Suprapubic skin (tissue), 4 donors: ENCODE data around the gene NLGN2.

ENCODE experiments used
- EP300 ChIP-seq: sonication (generic); formaldehyde crosslinking; IDR thresholded peaks from one replicate; pipeline ENCODE4 v1.6.1; 2017; ENCODE audit warnings: antibody characterized with exemption
- POLR2A ChIP-seq, 2 donors: fragments of 450-650 bp; IDR thresholded peaks; one replicate each; pipeline ENCODE4 v1.6.1; 2017; ENCODE audit warnings: antibody characterized with exemption in 2 of 2, mild to moderate bottlenecking in 2 of 2, moderate library complexity in 2 of 2
- POLR2AphosphoS5 ChIP-seq, 3 donors: sonication (generic); formaldehyde crosslinking; IDR thresholded peaks; one replicate each; pipeline ENCODE4 v1.6.1; 2017; ENCODE audit warnings: antibody characterized with exemption in 3 of 3
- TF ChIP-seq, protein P1 (sequence below), 2 donors: fragments of 200-600 bp in 1 of 2; fragments of 450-650 bp in 1 of 2; sonication (generic) in 1 of 2; IDR thresholded peaks; one replicate each; pipeline ENCODE4 v1.5.1; 2016 to 2019; ENCODE audit warnings: antibody characterized with exemption in 2 of 2, mild to moderate bottlenecking in 1 of 2, moderate library complexity in 1 of 2

DNA sequence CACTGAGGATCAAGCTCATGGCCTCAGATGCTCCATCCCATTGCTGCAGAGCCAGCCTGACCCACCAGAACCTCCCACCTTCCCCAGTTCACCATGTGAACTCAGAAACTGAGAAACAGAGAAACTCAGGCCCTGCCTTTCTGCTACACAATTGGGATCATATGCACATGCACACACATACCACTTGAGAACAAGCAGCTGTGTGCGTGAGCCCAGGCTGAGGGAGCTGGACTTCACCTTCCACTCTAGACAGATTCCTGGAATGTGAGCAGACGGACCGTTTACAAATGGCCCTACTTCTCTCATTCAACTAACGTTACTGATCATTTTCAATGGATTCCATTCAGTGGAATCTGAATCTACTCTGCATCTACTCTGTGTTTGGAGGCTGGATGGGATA, 16.0 kb downstream of the NLGN2 start:
- TF ChIP-seq POLR2A (IDR thresholded peaks at IDR 0.05) (no peak), POLR2AphosphoS5 (IDR thresholded peaks at IDR 0.05) (no peak), EP300 (no peak)
- TF ChIP-seq, protein P1, sequence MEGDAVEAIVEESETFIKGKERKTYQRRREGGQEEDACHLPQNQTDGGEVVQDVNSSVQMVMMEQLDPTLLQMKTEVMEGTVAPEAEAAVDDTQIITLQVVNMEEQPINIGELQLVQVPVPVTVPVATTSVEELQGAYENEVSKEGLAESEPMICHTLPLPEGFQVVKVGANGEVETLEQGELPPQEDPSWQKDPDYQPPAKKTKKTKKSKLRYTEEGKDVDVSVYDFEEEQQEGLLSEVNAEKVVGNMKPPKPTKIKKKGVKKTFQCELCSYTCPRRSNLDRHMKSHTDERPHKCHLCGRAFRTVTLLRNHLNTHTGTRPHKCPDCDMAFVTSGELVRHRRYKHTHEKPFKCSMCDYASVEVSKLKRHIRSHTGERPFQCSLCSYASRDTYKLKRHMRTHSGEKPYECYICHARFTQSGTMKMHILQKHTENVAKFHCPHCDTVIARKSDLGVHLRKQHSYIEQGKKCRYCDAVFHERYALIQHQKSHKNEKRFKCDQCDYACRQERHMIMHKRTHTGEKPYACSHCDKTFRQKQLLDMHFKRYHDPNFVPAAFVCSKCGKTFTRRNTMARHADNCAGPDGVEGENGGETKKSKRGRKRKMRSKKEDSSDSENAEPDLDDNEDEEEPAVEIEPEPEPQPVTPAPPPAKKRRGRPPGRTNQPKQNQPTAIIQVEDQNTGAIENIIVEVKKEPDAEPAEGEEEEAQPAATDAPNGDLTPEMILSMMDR (IDR thresholded peaks at IDR 0.05), result no peak
